Epithelial cell of esophagus (primary cell): Measurements from ENCODE around the gene PIP5K1B.

Source experiments
- DNase-seq: peaks from one replicate; pipeline ENCODE4 v3.0.0; 2010; ENCODE audit warnings: low read depth
- H3K4me3 ChIP-seq: 2 replicates; pipeline ENCODE4 v1.5.1; 2011; ENCODE audit warnings: mild to moderate bottlenecking, low read length, control low read depth
- TF ChIP-seq, protein P1 (sequence below): IDR thresholded peaks from 2 replicates; pipeline ENCODE4 v1.5.1; 2011; ENCODE audit warnings: low read depth, mild to moderate bottlenecking, low read length, control low read depth, inconsistent platforms; ENCODE audit not compliant: insufficient read depth; ENCODE audit errors: missing control alignments

PIP5K1B gene

DNA sequence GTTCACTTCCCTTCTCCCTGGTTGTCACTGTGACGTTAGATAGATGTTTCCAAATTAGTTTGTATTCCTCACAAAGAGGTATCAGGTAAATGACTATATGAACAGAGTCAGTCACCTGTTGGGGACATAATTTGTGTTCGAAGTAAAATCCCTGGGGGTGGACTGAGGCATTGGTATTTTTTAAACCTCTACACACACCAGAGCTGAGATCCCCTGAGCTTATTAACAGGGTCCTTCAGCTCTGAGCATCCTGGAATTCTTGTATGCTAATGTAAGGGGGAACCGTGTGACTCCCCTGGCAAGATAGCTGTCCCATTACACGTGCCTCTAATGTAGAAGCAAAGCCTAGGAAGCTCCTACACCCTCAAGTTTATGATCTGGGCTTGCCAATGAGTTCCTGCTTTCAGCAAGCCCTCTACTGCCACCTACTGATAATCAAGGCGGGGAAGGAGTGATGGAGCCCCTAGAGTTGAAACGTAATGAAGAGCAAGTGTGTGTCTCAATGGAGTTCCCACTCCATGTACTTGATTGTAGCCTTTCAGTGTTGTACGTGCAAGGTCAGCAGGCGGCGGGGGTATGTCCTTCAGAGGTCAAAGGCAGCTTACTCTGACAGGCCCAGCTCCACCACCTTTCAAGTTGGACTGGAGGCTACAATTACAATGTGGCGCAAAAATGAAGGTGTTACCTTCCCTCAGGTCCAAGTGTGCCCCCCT lies 294.5 kb downstream of the PIP5K1B start:
- H3K4me3 ChIP-seq: no peak overlapping the region
- TF ChIP-seq, protein P1, sequence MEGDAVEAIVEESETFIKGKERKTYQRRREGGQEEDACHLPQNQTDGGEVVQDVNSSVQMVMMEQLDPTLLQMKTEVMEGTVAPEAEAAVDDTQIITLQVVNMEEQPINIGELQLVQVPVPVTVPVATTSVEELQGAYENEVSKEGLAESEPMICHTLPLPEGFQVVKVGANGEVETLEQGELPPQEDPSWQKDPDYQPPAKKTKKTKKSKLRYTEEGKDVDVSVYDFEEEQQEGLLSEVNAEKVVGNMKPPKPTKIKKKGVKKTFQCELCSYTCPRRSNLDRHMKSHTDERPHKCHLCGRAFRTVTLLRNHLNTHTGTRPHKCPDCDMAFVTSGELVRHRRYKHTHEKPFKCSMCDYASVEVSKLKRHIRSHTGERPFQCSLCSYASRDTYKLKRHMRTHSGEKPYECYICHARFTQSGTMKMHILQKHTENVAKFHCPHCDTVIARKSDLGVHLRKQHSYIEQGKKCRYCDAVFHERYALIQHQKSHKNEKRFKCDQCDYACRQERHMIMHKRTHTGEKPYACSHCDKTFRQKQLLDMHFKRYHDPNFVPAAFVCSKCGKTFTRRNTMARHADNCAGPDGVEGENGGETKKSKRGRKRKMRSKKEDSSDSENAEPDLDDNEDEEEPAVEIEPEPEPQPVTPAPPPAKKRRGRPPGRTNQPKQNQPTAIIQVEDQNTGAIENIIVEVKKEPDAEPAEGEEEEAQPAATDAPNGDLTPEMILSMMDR: peak; percentile 96
- DNase-seq: peak; percentile 75

DNA sequence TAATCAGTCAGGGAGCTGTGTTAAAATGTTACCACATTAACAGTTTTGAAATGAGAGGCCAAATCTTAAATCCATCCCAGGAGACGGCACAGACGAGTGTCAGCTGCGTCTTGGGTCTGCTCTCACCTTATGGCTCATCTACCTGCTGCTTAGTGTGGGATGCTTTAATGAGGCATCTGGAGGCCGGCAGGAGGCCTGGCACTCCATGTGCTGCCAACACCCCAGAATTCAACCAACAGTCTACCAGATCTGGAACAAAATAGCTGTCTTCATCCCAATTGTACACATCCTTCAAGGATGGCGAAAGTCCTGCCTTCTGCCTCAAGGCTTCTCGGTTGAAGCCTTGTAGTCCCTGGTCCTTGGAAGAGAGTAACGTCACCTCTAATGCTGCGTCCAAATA lies 296.9 kb downstream of the PIP5K1B start:
- H3K4me3 ChIP-seq: no peak overlapping the region
- no peak for DNase-seq
- TF ChIP-seq, protein P1: no peak

DNA sequence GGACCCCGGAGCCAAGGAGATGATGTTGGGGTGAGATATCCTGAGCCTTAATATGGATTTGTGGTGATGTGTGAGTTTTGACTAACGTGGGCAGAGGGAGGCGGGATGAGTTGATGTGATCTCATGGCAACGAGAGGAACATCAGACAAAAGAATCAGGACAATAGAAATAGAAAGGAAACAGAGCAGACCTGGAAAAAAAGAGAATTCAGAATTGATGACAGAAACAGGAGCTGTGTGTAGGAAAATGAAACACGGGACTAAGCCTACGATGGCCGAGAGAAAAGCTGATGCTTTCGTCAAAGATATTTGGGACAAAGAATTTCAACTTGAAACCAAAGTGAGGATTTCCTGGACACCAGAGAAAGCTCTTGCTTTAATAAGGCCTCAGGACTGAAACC lies 298.0 kb downstream of the PIP5K1B start:
- no peak overlapping the region for H3K4me3 ChIP-seq
- TF ChIP-seq, protein P1: no peak
- no peak for DNase-seq

DNA sequence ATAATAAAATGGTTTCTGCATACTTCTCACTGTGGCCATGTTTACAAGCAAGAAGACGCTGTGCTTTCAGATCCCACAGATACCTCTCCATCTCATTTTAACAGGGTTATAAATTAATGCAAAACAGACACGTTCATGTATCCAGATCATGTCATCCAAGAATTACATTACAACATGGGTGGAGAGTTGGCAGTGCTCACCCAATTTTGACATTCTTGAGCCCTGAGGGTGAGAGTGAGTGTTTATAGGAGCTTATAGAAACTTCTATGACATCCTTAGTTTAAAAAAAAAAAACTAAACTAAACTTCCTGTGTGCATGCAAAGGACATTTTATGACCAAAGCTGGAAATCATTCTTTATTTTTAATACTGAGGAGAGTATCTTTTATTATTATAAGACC lies 299.8 kb downstream of the PIP5K1B start:
- no peak overlapping the region for H3K4me3 ChIP-seq
- DNase-seq: peak; percentile 59
- TF ChIP-seq, protein P1: no peak

DNA sequence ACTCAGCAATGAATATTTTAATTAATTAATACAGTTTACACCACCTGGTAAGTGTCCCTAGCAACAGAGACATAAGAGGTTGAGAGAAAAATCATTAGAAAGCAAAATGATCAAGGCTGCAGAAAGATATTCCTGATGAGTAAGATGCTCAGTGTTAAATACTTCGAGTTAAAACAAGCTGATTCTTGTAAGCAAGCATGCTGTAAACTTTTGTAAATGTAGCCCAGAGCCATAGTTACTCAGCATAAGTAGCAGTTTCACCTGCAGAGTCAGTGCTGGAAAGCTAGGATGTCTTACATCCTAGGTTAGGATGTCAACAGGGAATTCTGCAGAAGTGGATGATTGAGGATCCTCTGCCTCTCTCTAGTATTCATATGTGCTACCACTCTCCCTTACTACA lies 304.7 kb downstream of the PIP5K1B start:
- no peak overlapping the region for H3K4me3 ChIP-seq
- TF ChIP-seq, protein P1: no peak
- peak; percentile 89 for DNase-seq

DNA sequence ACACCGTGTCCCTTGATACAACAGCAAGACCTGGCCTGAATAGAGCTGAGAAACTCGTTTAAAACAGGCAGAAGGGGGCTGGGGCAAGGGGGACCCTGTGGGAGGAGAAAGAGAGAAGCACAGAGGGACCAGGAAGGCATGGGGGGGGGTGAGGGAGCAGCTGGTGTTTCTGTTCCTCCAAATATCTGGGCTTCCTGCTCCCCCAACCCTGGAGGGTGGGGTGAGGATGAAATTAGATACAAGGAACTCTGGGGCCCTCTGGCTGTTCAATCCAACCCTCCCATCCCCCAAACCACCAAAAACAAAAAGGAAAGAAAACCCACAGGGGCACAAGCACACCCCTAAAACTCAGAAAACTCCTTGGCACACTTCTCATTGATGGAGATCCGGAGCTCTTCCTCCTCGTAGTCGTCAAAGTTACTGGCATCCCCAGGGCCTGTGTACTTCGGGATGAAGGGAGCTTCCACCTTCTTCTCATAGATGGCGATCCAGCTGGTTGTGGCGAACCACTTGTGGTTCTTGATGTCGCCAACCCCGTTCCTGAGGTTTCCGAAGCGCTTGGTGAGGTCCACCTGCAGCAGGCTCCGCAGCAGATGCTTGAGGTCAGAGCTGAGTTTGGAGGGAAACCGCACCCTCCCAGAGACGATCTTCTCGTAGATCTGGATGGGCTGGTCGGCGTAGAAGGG lies 307.8 kb downstream of the PIP5K1B start:
- no peak overlapping the region for H3K4me3 ChIP-seq
- TF ChIP-seq, protein P1: no peak
- no peak for DNase-seq

DNA sequence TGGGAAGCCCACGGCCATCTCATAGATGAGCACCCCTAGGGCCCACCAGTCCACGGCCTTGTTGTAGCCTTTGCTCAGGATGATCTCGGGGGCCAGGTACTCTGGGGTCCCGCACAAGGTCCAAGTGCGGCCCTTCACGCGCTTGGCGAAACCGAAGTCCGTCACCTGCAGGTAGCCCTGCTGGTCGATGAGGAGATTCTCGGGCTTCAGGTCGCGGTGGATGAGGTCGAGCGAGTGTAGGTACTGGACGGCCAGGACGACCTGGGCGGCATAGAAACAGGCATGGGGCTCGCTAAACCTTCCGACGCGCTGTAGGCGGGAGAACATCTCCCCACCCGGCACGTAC lies 308.3 kb downstream of the PIP5K1B start:
- DNase-seq: no peak
- no peak overlapping the region for H3K4me3 ChIP-seq
- TF ChIP-seq, protein P1: no peak
